ENCODE data around the gene HSP90AA1. TPM values are rescaled to one million over a fixed set of nuclear protein-coding genes. Genes with fewer than 3 reads are reported as not detected.
"Not testable (repeated sequence)": the region's sequence is repeated elsewhere in the genome, so short reads cannot be mapped to it uniquely, and the experiment has no call there.

HSP90AA1 gene
- total and polyA plus RNA-seq, 8 donors = 103 to 279 (median 224) TPM

- WGBS, 5 donors = 1 to 3% (median 2%) methylated on average over 30 to 49 of the region's 49 CpGs
- DNase-seq = peak; percentile 55 to 87
- H3K36me3 ChIP-seq = peaks cover 42 to 47% (median 46%) of the 10 kb centered on the region in 4 donors
- H3K27ac ChIP-seq = peak overlapping the region; percentile 98 to 100 (median 100)
- intact Hi-C loops (cut with DNase I; ENCODE audit: low total_unique reads) = no loop called here
- no peaks in the 10 kb centered on the region for H3K27me3 ChIP-seq
- peaks cover 40 to 62% (median 57%) of the 10 kb centered on the region in 4 donors for H3K4me1 ChIP-seq
- H3K4me3 ChIP-seq = peak overlapping the region; percentile 71 to 91 (median 82)
- H3K9me3 ChIP-seq = no peaks in the 10 kb centered on the region
- no peak for TF ChIP-seq EP300 (IDR thresholded peaks at IDR 0.05)
- TF ChIP-seq POLR2AphosphoS5 (IDR thresholded peaks at IDR 0.05) = no peak
- no peak for TF ChIP-seq POLR2A (IDR thresholded peaks at IDR 0.05)
- TF ChIP-seq, protein P1, sequence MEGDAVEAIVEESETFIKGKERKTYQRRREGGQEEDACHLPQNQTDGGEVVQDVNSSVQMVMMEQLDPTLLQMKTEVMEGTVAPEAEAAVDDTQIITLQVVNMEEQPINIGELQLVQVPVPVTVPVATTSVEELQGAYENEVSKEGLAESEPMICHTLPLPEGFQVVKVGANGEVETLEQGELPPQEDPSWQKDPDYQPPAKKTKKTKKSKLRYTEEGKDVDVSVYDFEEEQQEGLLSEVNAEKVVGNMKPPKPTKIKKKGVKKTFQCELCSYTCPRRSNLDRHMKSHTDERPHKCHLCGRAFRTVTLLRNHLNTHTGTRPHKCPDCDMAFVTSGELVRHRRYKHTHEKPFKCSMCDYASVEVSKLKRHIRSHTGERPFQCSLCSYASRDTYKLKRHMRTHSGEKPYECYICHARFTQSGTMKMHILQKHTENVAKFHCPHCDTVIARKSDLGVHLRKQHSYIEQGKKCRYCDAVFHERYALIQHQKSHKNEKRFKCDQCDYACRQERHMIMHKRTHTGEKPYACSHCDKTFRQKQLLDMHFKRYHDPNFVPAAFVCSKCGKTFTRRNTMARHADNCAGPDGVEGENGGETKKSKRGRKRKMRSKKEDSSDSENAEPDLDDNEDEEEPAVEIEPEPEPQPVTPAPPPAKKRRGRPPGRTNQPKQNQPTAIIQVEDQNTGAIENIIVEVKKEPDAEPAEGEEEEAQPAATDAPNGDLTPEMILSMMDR (IDR thresholded peaks at IDR 0.05) = no peak
Measured at GRCh38 chr14:102085948-102086708, 716 bp downstream of the HSP90AA1 start.

- Histone ChIP-seq H3K4me1 (peaks cover 40 to 62% (median 57%) of the 10 kb centered on the region in 4 donors), H3K9me3 (no peaks in the 10 kb centered on the region), H3K27ac (peak overlapping the region in 4 of 5 donors; percentile 100), H3K27me3 (no peaks in the 10 kb centered on the region), H3K4me3 (peak overlapping the region; percentile 71 to 91 (median 82)), H3K36me3 (peaks cover 48 to 54% (median 53%) of the 10 kb centered on the region in 4 donors)
- no peak for TF ChIP-seq EP300 (IDR thresholded peaks at IDR 0.05)
- TF ChIP-seq, protein P1 (IDR thresholded peaks at IDR 0.05) = no peak
- TF ChIP-seq POLR2AphosphoS5 (IDR thresholded peaks at IDR 0.05) = no peak
- TF ChIP-seq POLR2A (IDR thresholded peaks at IDR 0.05) = no peak
- peak in 1 of 2 donors; percentile 48 for DNase-seq
- intact Hi-C loops (cut with DNase I; ENCODE audit: low total_unique reads) = no loop called here
- whole genome bisulfite sequencing, 5 donors = 13 to 33% (median 17%) methylated on average over 5 to 10 of the region's 10 CpGs
Measured at GRCh38 chr14:102085488-102085887, 1.4 kb downstream of the HSP90AA1 start.

DNA sequence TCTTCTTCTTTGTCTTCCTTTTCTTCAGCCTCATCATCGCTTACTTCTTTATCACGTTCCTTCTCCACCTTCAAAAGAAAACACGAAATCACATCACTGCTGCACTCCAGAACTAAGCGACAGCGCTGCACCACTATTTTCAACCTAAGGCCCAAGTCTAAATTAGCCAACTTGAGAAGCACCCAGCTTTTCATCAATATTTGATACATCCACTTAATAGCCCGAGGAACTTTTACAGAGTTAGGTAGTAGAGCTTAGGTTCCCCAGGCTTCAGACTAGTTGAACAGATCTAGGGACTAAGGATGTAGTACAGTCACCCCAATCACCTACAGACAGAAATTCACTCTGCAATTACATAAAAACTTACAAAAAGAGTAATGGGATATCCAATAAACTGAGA is 1.9 kb downstream of the HSP90AA1 start:
- Histone ChIP-seq H3K9me3 (no peaks in the 10 kb centered on the region), H3K27me3 (no peaks in the 10 kb centered on the region), H3K27ac (peak overlapping the region in 2 of 5 donors; percentile 5 to 100), H3K4me1 (peaks cover 40 to 62% (median 57%) of the 10 kb centered on the region in 4 donors), H3K4me3 (peak overlapping the region; percentile 71 to 91 (median 82)), H3K36me3 (peaks cover 54 to 59% (median 58%) of the 10 kb centered on the region in 4 donors)
- intact Hi-C loops (cut with DNase I; ENCODE audit: low total_unique reads) = no loop called here
- no peak for DNase-seq
- TF ChIP-seq POLR2A (IDR thresholded peaks at IDR 0.05) = no peak
- no peak for TF ChIP-seq EP300 (IDR thresholded peaks at IDR 0.05)
- no peak for TF ChIP-seq POLR2AphosphoS5 (IDR thresholded peaks at IDR 0.05)
- TF ChIP-seq, protein P1 (IDR thresholded peaks at IDR 0.05) = no peak
- WGBS, 5 donors = 29 to 77% (median 55%) methylated on average over 6 of the region's 6 CpGs

DNA sequence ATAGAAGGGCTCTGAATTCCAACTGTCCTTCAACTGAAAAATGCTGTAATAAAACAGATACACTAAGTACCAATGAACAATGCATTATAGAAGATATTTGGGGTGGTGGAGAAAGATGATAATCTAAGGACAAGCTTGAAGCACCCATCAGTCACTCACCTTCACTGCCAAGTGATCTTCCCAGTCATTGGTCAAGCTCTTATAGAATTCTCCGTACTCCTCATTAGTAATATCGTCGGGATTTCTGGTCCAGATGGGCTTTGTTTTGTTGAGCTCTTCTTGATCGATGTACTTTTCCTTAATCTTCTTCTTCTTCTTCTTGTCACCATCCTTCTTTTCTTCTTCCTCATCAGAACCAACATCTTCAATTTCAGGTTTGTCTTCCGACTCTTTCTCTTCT is 2.3 kb downstream of the HSP90AA1 start:
- peak overlapping the region in 2 of 4 donors; percentile 71 to 73 for H3K4me3 ChIP-seq
- H3K27ac ChIP-seq = peak overlapping the region in 1 of 5 donors; percentile 100
- H3K27me3 ChIP-seq; H3K9me3 ChIP-seq; DNase-seq; intact Hi-C loops (cut with DNase I; ENCODE audit: low total_unique reads): not testable (repeated sequence)
- H3K36me3 ChIP-seq = peaks cover 58 to 63% (median 62%) of the 10 kb centered on the region in 4 donors
- WGBS, 5 donors = 41 to 67% (median 59%) methylated on average over 5 of the region's 5 CpGs
- H3K4me1 ChIP-seq = peaks cover 40 to 62% (median 57%) of the 10 kb centered on the region in 4 donors
